Large intestine (tissue), 3 donors: Measurements from ENCODE around the gene KIF17. TPM values are rescaled to one million over a fixed set of nuclear protein-coding genes. Genes with fewer than 3 reads are reported as not detected.

Experiments used
- DNase-seq, 2 donors: peaks; one replicate each; pipeline versions ENCODE4 v3.0.0 to v3.0.0-alpha.2; 2013
- H3K27ac ChIP-seq: one replicate; pipeline ENCODE4 v1.5.1; 2013; ENCODE audit warnings: low read length
- H3K27me3 ChIP-seq: 2 replicates; pipeline ENCODE4 v1.6.1; 2013; ENCODE audit warnings: low read length; ENCODE audit not compliant: control insufficient read depth, insufficient read depth
- H3K36me3 ChIP-seq: 2 replicates; pipeline ENCODE4 v1.6.1; 2013; ENCODE audit warnings: low read length; ENCODE audit not compliant: control insufficient read depth, insufficient read depth
- H3K4me1 ChIP-seq: one replicate; pipeline ENCODE4 v1.6.1; 2013; ENCODE audit warnings: low read length; ENCODE audit not compliant: control insufficient read depth, insufficient read depth
- H3K4me3 ChIP-seq: one replicate; pipeline ENCODE4 v1.5.1; 2013; ENCODE audit warnings: low read length
- H3K9me3 ChIP-seq: one replicate; pipeline ENCODE4 v1.6.1; 2013; ENCODE audit warnings: mild to moderate bottlenecking, low read depth, low read length, moderate library complexity; ENCODE audit not compliant: control insufficient read depth
- WGBS: methylation state at CpG from one replicate; pipeline ENCODE4 v1.1.5; 2013; ENCODE audit warnings: low lambda C conversion rate; ENCODE audit not compliant: insufficient coverage; 5-methylcytosine and 5-hydroxymethylcytosine counted together
- polyA plus RNA-seq: library from polyadenylated mRNA; unstranded; fragments of 120-200 nt; gene quantifications from one replicate; pipeline ENCODE4 v1.2.1, GENCODE V29; 2013

KIF17 gene
- polyA plus RNA-seq, 1 donor, result 1.2 TPM

GRCh38 chr1:20709868-20710267, 7.9 kb downstream of the KIF17 start:
- no peaks in the 10 kb centered on the region for H3K36me3 ChIP-seq
- H3K27me3 ChIP-seq, result no peaks in the 10 kb centered on the region
- H3K27ac ChIP-seq, result no peak overlapping the region
- no CpG with 5 or more reads among the region's 3 CpGs for WGBS
- no peaks in the 10 kb centered on the region for H3K9me3 ChIP-seq
- DNase-seq, result no peak
- H3K4me3 ChIP-seq, result no peak overlapping the region
- H3K4me1 ChIP-seq, result no peaks in the 10 kb centered on the region

GRCh38 chr1:20708891-20709290, 8.9 kb downstream of the KIF17 start:
- Histone ChIP-seq H3K27ac (no peak overlapping the region), H3K27me3 (no peaks in the 10 kb centered on the region), H3K4me1 (no peaks in the 10 kb centered on the region), H3K36me3 (no peaks in the 10 kb centered on the region), H3K9me3 (no peaks in the 10 kb centered on the region), H3K4me3 (no peak overlapping the region)
- DNase-seq, result no peak
- WGBS, result 86% methylated on average over 1 of the region's 5 CpGs

- no peaks in the 10 kb centered on the region for H3K9me3 ChIP-seq
- H3K27ac ChIP-seq, result no peak overlapping the region
- WGBS, result no CpG with 5 or more reads among the region's 6 CpGs
- H3K4me3 ChIP-seq, result no peak overlapping the region
- DNase-seq, result no peak
- no peaks in the 10 kb centered on the region for H3K27me3 ChIP-seq
- no peaks in the 10 kb centered on the region for H3K4me1 ChIP-seq
- no peaks in the 10 kb centered on the region for H3K36me3 ChIP-seq
These were observed 9.8 kb downstream of the KIF17 start for GRCh38 chr1:20708057-20708456.

GRCh38 chr1:20706841-20707240, 11.0 kb downstream of the KIF17 start:
- no peaks in the 10 kb centered on the region for H3K9me3 ChIP-seq
- DNase-seq, result no peak
- no peak overlapping the region for H3K27ac ChIP-seq
- H3K4me3 ChIP-seq, result no peak overlapping the region
- no peaks in the 10 kb centered on the region for H3K27me3 ChIP-seq
- H3K36me3 ChIP-seq, result no peaks in the 10 kb centered on the region
- WGBS, result no CpG with 5 or more reads among the region's 5 CpGs
- peaks cover 2% of the 10 kb centered on the region for H3K4me1 ChIP-seq

- 100% methylated on average over 2 of the region's 15 CpGs for WGBS
- no peaks in the 10 kb centered on the region for H3K27me3 ChIP-seq
- H3K36me3 ChIP-seq, result no peaks in the 10 kb centered on the region
- peaks cover 4% of the 10 kb centered on the region for H3K4me1 ChIP-seq
- H3K9me3 ChIP-seq, result no peaks in the 10 kb centered on the region
- no peak overlapping the region for H3K27ac ChIP-seq
- no peak overlapping the region for H3K4me3 ChIP-seq
- DNase-seq, result no peak
These were observed 12.5 kb downstream of the KIF17 start for GRCh38 chr1:20705203-20705755.

- no peak overlapping the region for H3K4me3 ChIP-seq
- H3K27ac ChIP-seq, result no peak overlapping the region
- peaks cover 4% of the 10 kb centered on the region for H3K4me1 ChIP-seq
- H3K9me3 ChIP-seq, result no peaks in the 10 kb centered on the region
- no peak for DNase-seq
- WGBS, result no CpG with 5 or more reads among the region's 41 CpGs
- H3K27me3 ChIP-seq, result no peaks in the 10 kb centered on the region
- no peaks in the 10 kb centered on the region for H3K36me3 ChIP-seq
These were observed 13.2 kb downstream of the KIF17 start for GRCh38 chr1:20704390-20705202.

- Histone ChIP-seq H3K36me3 (no peaks in the 10 kb centered on the region), H3K27me3 (no peaks in the 10 kb centered on the region), H3K9me3 (no peaks in the 10 kb centered on the region), H3K4me1 (peaks cover 4% of the 10 kb centered on the region), H3K4me3 (no peak overlapping the region), H3K27ac (no peak overlapping the region)
- no peak for DNase-seq
- WGBS, result 90% methylated on average over 4 of the region's 4 CpGs
These were observed 14.6 kb downstream of the KIF17 start for GRCh38 chr1:20703124-20703756.

- Histone ChIP-seq H3K4me3 (no peak overlapping the region), H3K9me3 (no peaks in the 10 kb centered on the region), H3K36me3 (no peaks in the 10 kb centered on the region), H3K4me1 (peaks cover 4% of the 10 kb centered on the region), H3K27ac (no peak overlapping the region), H3K27me3 (no peaks in the 10 kb centered on the region)
- no CpG with 5 or more reads among the region's 1 CpG for WGBS
- no peak for DNase-seq
These were observed 15.4 kb downstream of the KIF17 start for GRCh38 chr1:20702416-20702815.

GRCh38 chr1:20701847-20702246, 16.0 kb downstream of the KIF17 start:
- Histone ChIP-seq H3K9me3 (no peaks in the 10 kb centered on the region), H3K36me3 (no peaks in the 10 kb centered on the region), H3K4me1 (peaks cover 8% of the 10 kb centered on the region), H3K27ac (no peak overlapping the region), H3K4me3 (no peak overlapping the region), H3K27me3 (no peaks in the 10 kb centered on the region)
- DNase-seq, result no peak
- no CpG with 5 or more reads among the region's 5 CpGs for WGBS

- no CpG with 5 or more reads among the region's 9 CpGs for WGBS
- Histone ChIP-seq H3K9me3 (no peaks in the 10 kb centered on the region), H3K36me3 (no peaks in the 10 kb centered on the region), H3K27ac (no peak overlapping the region), H3K4me1 (peaks cover 8% of the 10 kb centered on the region), H3K27me3 (no peaks in the 10 kb centered on the region), H3K4me3 (no peak overlapping the region)
- peak; percentile 62 to 79 for DNase-seq
These were observed 16.4 kb downstream of the KIF17 start for GRCh38 chr1:20701446-20701845.
